GM12878 (cell line): ENCODE measurements around the gene WDR38. TPM values are rescaled to one million over a fixed set of nuclear protein-coding genes. Genes with fewer than 3 reads are reported as not detected.

ENCODE experiments used
- ATAC-seq: fragments of 200-7000 bp; cut with Tn5 transposase; 3 replicates; pipeline ENCODE4 v1.9.1; 2020; ENCODE audit warnings: mild to moderate bottlenecking, moderate library complexity
- BruUV-seq: library from RNA; stranded (reverse); fragments of 400-500 nt; replicated peaks from 2 replicates; lab custom pipeline; 2021; lab: Mats Ljungman, UMichigan
- CTCF ChIA-PET: fragments of 300-600 bp; sonication (Branson Sonifier 250); formaldehyde crosslinking; extraction: SDS; loops from one replicate; lab custom pipeline; 2021; ENCODE audit warnings: inconsistent platforms; lab: Yijun Ruan, JAX
- POLR2A ChIA-PET: fragments of 350-600 bp; formaldehyde crosslinking; extraction: SDS; loops from one replicate; lab custom pipeline; 2021; ENCODE audit warnings: inconsistent platforms; lab: Charles Lee
- RAD21 ChIA-PET: fragments of 300-600 bp; sonication (Branson Sonifier 250); formaldehyde crosslinking; loops from one replicate; lab custom pipeline; 2023; ENCODE audit warnings: antibody characterized with exemption; ENCODE audit not compliant: unreplicated experiment; lab: Charles Lee
- SMC1A ChIA-PET: fragments of 300-600 bp; sonication (Branson Sonifier 250); formaldehyde crosslinking; loops from one replicate; lab custom pipeline; 2023; ENCODE audit not compliant: unreplicated experiment, uncharacterized antibody; lab: Charles Lee
- DNase-seq: peaks from one replicate; pipeline ENCODE4 v3.0.0-alpha.2; 2011; ENCODE audit warnings: low read depth, low spot score
- FAIRE-seq: peaks from 3 replicates; lab custom pipeline; 2011; peaks lifted over from hg19 to GRCh38; lab: Jason Lieb, UNC
- H2AFZ ChIP-seq: 2 replicates; pipeline ENCODE4 v1.6.0; 2011; ENCODE audit warnings: low read depth, low read length, control low read depth; ENCODE audit not compliant: control insufficient read depth
- H3K27ac ChIP-seq: 2 replicates; pipeline ENCODE4 v1.5.1; 2011; ENCODE audit warnings: control low read depth; ENCODE audit not compliant: control insufficient read depth, insufficient read depth
- H3K27me3 ChIP-seq, 2 experiments: replicated peaks in 1 of 2; 2 replicates each; pipeline versions ENCODE4 v1.6.0 to v1.6.1; 2011; ENCODE audit warnings: low read length in 1 of 2; ENCODE audit not compliant: control insufficient read depth in 2 of 2, insufficient read depth in 2 of 2
- H3K36me3 ChIP-seq, 2 experiments: 2 replicates each; pipeline ENCODE4 v1.5.1; 2011; ENCODE audit warnings: low read length in 1 of 2; ENCODE audit not compliant: control insufficient read depth in 2 of 2, insufficient read depth in 2 of 2
- H3K4me1 ChIP-seq: 2 replicates; pipeline ENCODE4 v1.6.1; 2011; ENCODE audit warnings: mild to moderate bottlenecking, low read length, moderate library complexity, mixed read lengths; ENCODE audit not compliant: control insufficient read depth, insufficient read depth
- H3K4me2 ChIP-seq: 2 replicates; pipeline ENCODE4 v1.6.0; 2011; ENCODE audit warnings: control low read depth; ENCODE audit not compliant: control insufficient read depth, insufficient read depth
- H3K4me3 ChIP-seq: fragments of 200-600 bp; sonication (generic); 2 replicates; pipeline ENCODE4 v1.5.1; 2016
- H3K79me2 ChIP-seq: 2 replicates; pipeline ENCODE4 v1.6.0; 2011; ENCODE audit warnings: low read length; ENCODE audit not compliant: control insufficient read depth, insufficient read depth
- H3K9ac ChIP-seq: 2 replicates; pipeline ENCODE4 v1.8.0; 2011; ENCODE audit warnings: low read length, control low read depth, mixed read lengths; ENCODE audit not compliant: control insufficient read depth, insufficient read depth
- H3K9me3 ChIP-seq: replicated peaks from 3 replicates; pipeline ENCODE4 v1.5.1; 2011; ENCODE audit warnings: mild to moderate bottlenecking, low read length; ENCODE audit not compliant: control insufficient read depth, insufficient read depth
- H4K20me1 ChIP-seq: 2 replicates; pipeline ENCODE4 v1.6.0; 2011; ENCODE audit not compliant: control insufficient read depth, insufficient read depth
- BMI1 ChIP-seq: fragments of 450-650 bp; IDR thresholded peaks from 2 replicates; pipeline ENCODE4 v1.6.1; 2016; ENCODE audit warnings: mild to moderate bottlenecking, moderate library complexity, borderline replicate concordance
- CBFB ChIP-seq: IDR thresholded peaks from 2 replicates; pipeline ENCODE4 v1.6.1; 2016; ENCODE audit warnings: antibody characterized with exemption, low read depth
- FOXK2 ChIP-seq: fragments of 450-650 bp; IDR thresholded peaks from 2 replicates; pipeline ENCODE4 v1.6.1; 2017; ENCODE audit warnings: mild to moderate bottlenecking, moderate library complexity
- FOXM1 ChIP-seq: IDR thresholded peaks from 2 replicates; pipeline ENCODE4 v1.6.1; 2012; ENCODE audit warnings: low read depth, mild to moderate bottlenecking, inconsistent platforms, low read length, moderate library complexity
- HDGF ChIP-seq: fragments of 450-650 bp; IDR thresholded peaks from 2 replicates; pipeline ENCODE4 v1.6.1; 2016; ENCODE audit warnings: antibody characterized with exemption
- MYC ChIP-seq: IDR thresholded peaks from 2 replicates; pipeline ENCODE4 v1.6.1; 2011; ENCODE audit warnings: mild to moderate bottlenecking, low read length, moderate library complexity, inconsistent platforms; ENCODE audit not compliant: insufficient read depth, insufficient replicate concordance, insufficient read length, severe bottlenecking
- SMC3 ChIP-seq: IDR thresholded peaks from 2 replicates; pipeline ENCODE4 v1.6.1; 2011; ENCODE audit warnings: low read length, improper control_type of control experiment, borderline replicate concordance
- STAT1 ChIP-seq: fragments of 450-650 bp; conservative IDR thresholded peaks from 2 replicates; pipeline ENCODE4 v1.6.1; 2014; ENCODE audit warnings: antibody characterized with exemption, mild to moderate bottlenecking
- ZBTB40 ChIP-seq: fragments of 450-650 bp; IDR thresholded peaks from 2 replicates; pipeline ENCODE4 v1.6.1; 2016; ENCODE audit warnings: mild to moderate bottlenecking, moderate library complexity, borderline replicate concordance
- whole genome bisulfite sequencing: methylation state at CpG from one replicate; pipeline ENCODE4 v1.1.6; 2016; ENCODE audit warnings: low lambda C conversion rate; ENCODE audit not compliant: insufficient replicate concordance, insufficient coverage; ENCODE audit errors: missing lambda C conversion rate; 5-methylcytosine and 5-hydroxymethylcytosine counted together
- in situ Hi-C: fragments of 300-500 bp; cut with MboI; formaldehyde crosslinking; loops from 9 replicates; pipeline ENCODE4 v1.14.3; 2018; ENCODE audit warnings: mixed read lengths
- intact Hi-C: fragments of 100-400 bp; cut with micrococcal nuclease; formaldehyde crosslinking; loops from one replicate; pipeline ENCODE4 v1.14.2; 2022; ENCODE audit not compliant: unreplicated experiment
- polyA plus RNA-seq, 11 experiments: library from polyadenylated mRNA; depleted of rRNA in 4 of 11; unstranded in 6 of 11; stranded (reverse) in 5 of 11; fragments of >200 nt; fragmentation: Nextera tagmentation in 4 of 11; fragmentation: Illumina TruSeq in 1 of 11; extraction: Ambion mirVana in 4 of 11; extraction: Trizol in 1 of 11; gene quantifications; 1 replicate in 1 of 11; 2 replicates in 10 of 11; pipeline versions ENCODE4 v1.2.1 to v1.2.3, GENCODE V29; 2011 to 2016; ENCODE audit warnings: inconsistent platforms in 2 of 11, missing spikeins in 2 of 11, low read depth in 1 of 11
- total RNA-seq, 4 experiments: library from RNA; depleted of rRNA in 3 of 4; stranded (reverse); fragments of >200 nt in 3 of 4; fragmentation: Illumina TruSeq in 1 of 4; extraction: Trizol in 1 of 4; gene quantifications; 2 replicates each; pipeline versions ENCODE4 v1.2.1 to v1.2.3, GENCODE V29; 2013 to 2021

WDR38 gene
- total and polyA plus RNA-seq, 10 of the 15 experiments (the other 5 are each of a cell fraction or from before 2014, with no cell fraction given) = not detected

- H3K36me3 ChIP-seq = peaks cover 16 to 27% of the 10 kb centered on the region in 2 experiments
- intact Hi-C loops = no loop called here
- H3K27me3 ChIP-seq = no peaks in the 10 kb centered on the region
- H3K4me3 ChIP-seq = no peak overlapping the region
- H3K4me1 ChIP-seq = no peaks in the 10 kb centered on the region
- POLR2A ChIA-PET = interaction anchor here (0.5 kb wide), 1 partner anchor 20 kb away, joined by 3 read pairs; no protein-coding TSS in a partner anchor
- no peaks in the 10 kb centered on the region for H4K20me1 ChIP-seq
- WGBS = 93% methylated on average over 5 of the region's 5 CpGs
- ATAC-seq = no peak
- no peaks in the 10 kb centered on the region for H3K9me3 ChIP-seq
- CTCF ChIA-PET = interaction anchor here (0.6 kb wide), 1 partner anchor 15 kb away, joined by 3 read pairs; no protein-coding TSS in a partner anchor
- no peak overlapping the region for H3K4me2 ChIP-seq
- DNase-seq = no peak
- no peak overlapping the region for H2AFZ ChIP-seq
- no peak overlapping the region for H3K27ac ChIP-seq
- BruUV-seq = no TSS peak
- SMC1A ChIA-PET = no interaction called here
- in situ Hi-C loops = no loop called here
- H3K9ac ChIP-seq = no peak overlapping the region
- RAD21 ChIA-PET = interaction anchor here (1.3 kb wide), 1 partner anchor 15 kb away, joined by 5 read pairs; no protein-coding TSS in a partner anchor
- TF ChIP-seq CBFB (no peak), STAT1 (no peak), SMC3 (no peak), HDGF (no peak), BMI1 (no peak), ZBTB40 (no peak), FOXK2 (no peak), MYC (no peak), FOXM1 (no peak)
- no peaks in the 10 kb centered on the region for H3K79me2 ChIP-seq
- no peak for FAIRE-seq
These were observed 34.6 kb downstream of the WDR38 start for GRCh38 chr9:124887832-124888231.
